ENCODE results near the gene DHRSX.

- TF ChIP-seq CTCF (conservative IDR thresholded peaks at IDR 0.05; ENCODE audit: low read depth, low read length) = no peak
- TF ChIP-seq EZH2 (IDR thresholded peaks at IDR 0.05; ENCODE audit: low read length, unreplicated experiment) = no peak
- TF ChIP-seq EZH2phosphoT487 (IDR thresholded peaks at IDR 0.05; ENCODE audit: borderline replicate concordance, low read length) = no peak
Observed at GRCh38 chrX:2284601-2285000, 216.2 kb downstream of the DHRSX start.

Measured in PC-3 (cell line).